OCI-LY7 (cell line): Measurements from ENCODE around the gene IL11. TPM values are rescaled to one million over a fixed set of nuclear protein-coding genes. Genes with fewer than 3 reads are reported as not detected.

Experiments
- BruUV-seq: library from RNA; stranded (reverse); fragments of 400-500 nt; replicated peaks from 2 replicates; lab custom pipeline; 2021; lab: Mats Ljungman, UMichigan
- CTCF ChIA-PET: fragments of 300-600 bp; sonication (Branson Sonifier 250); formaldehyde crosslinking; loops from one replicate; lab custom pipeline; 2022; ENCODE audit warnings: antibody characterized with exemption; ENCODE audit not compliant: unreplicated experiment; lab: Charles Lee
- POLR2A ChIA-PET: fragments of 300-600 bp; sonication (Branson Sonifier 250); formaldehyde crosslinking; loops from one replicate; lab custom pipeline; 2022; ENCODE audit warnings: antibody characterized with exemption; lab: Charles Lee
- DNase-seq: peaks from one replicate; pipeline ENCODE4 v3.0.0-alpha.2; 2015; ENCODE audit warnings: low spot score
- H2AFZ ChIP-seq: fragments of 200-600 bp; sonication (generic), shearing (Covaris generic); 2 replicates; pipeline ENCODE4 v1.6.1; 2014; ENCODE audit warnings: mild to moderate bottlenecking, antibody characterized with exemption, low read length, moderate library complexity
- H3K27ac ChIP-seq: fragments of 200-600 bp; sonication (generic); 2 replicates; pipeline ENCODE4 v1.5.1; 2014; ENCODE audit warnings: mixed run types, low read depth, mild to moderate bottlenecking, moderate library complexity, low read length, inconsistent platforms; ENCODE audit not compliant: poor library complexity, severe bottlenecking
- H3K36me3 ChIP-seq: fragments of 200-600 bp; sonication (generic); 2 replicates; pipeline ENCODE4 v1.6.1; 2014; ENCODE audit warnings: mild to moderate bottlenecking, antibody characterized with exemption, low read length, moderate library complexity, mixed read lengths; ENCODE audit not compliant: insufficient read depth
- H3K4me1 ChIP-seq: fragments of 200-600 bp; sonication (generic); 2 replicates; pipeline ENCODE4 v1.5.1; 2014; ENCODE audit warnings: mild to moderate bottlenecking, low read length; ENCODE audit not compliant: insufficient read depth, poor library complexity, severe bottlenecking
- H3K4me2 ChIP-seq: fragments of 200-600 bp; sonication (generic); 2 replicates; pipeline ENCODE4 v1.6.1; 2014; ENCODE audit warnings: mild to moderate bottlenecking, low read length
- H3K4me3 ChIP-seq: fragments of 200-600 bp; sonication (generic); 2 replicates; pipeline ENCODE4 v1.5.1; 2014; ENCODE audit warnings: mild to moderate bottlenecking, low read depth, low read length; ENCODE audit not compliant: poor library complexity, severe bottlenecking
- H3K79me2 ChIP-seq: fragments of 200-600 bp; sonication (generic); 2 replicates; pipeline ENCODE4 v1.6.1; 2016; ENCODE audit warnings: low read depth, mild to moderate bottlenecking, low read length, moderate library complexity, mixed read lengths; ENCODE audit not compliant: insufficient read depth
- H3K9me2 ChIP-seq: fragments of 200-600 bp; sonication (generic); 2 replicates; pipeline ENCODE4 v1.6.1; 2016; ENCODE audit warnings: mild to moderate bottlenecking, low read length, mixed read lengths; ENCODE audit not compliant: insufficient read depth
- H3K9me3 ChIP-seq: fragments of 200-600 bp; sonication (generic); 2 replicates; pipeline ENCODE4 v1.6.1; 2014; ENCODE audit warnings: mild to moderate bottlenecking, mixed run types, low read length, mixed read lengths
- H4K20me1 ChIP-seq: fragments of 200-600 bp; sonication (generic); 2 replicates; pipeline ENCODE4 v1.6.1; 2014; ENCODE audit warnings: mild to moderate bottlenecking, antibody characterized with exemption, low read length, moderate library complexity, mixed read lengths; ENCODE audit not compliant: insufficient read depth
- EZH2phosphoT487 ChIP-seq: fragments of 200-600 bp; sonication (generic); IDR thresholded peaks from 2 replicates; pipeline ENCODE4 v1.6.1; 2018; ENCODE audit warnings: low read depth, borderline replicate concordance, mild to moderate bottlenecking, mixed run types, antibody characterized with exemption, low read length, moderate library complexity, mixed read lengths
- intact Hi-C: fragments of 100-400 bp; cut with micrococcal nuclease; formaldehyde crosslinking; loops from one replicate; pipeline ENCODE4 v1.10.0; 2022; ENCODE audit not compliant: unreplicated experiment
- total RNA-seq, 2 experiments: library from RNA; depleted of rRNA in 1 of 2; stranded (reverse); fragments of >200 nt in 1 of 2; shearing (Covaris generic) in 1 of 2; gene quantifications; 2 replicates each; pipeline ENCODE4 v1.2.3, GENCODE V29; 2014 to 2022
- TF ChIP-seq, protein P1 (sequence below): fragments of 200-600 bp; sonication (generic); conservative IDR thresholded peaks from 2 replicates; pipeline ENCODE4 v1.5.1; 2014; ENCODE audit warnings: mild to moderate bottlenecking, antibody characterized with exemption, low read length, moderate library complexity, mixed read lengths

The IL11 gene
- total RNA-seq, 2 experiments from 2014 or later: 0.32 to 0.46 TPM

- H3K4me1 ChIP-seq: peaks cover 36% of the 10 kb centered on the region
- no peak for DNase-seq
Measured at GRCh38 chr19:55389386-55390317, 19.4 kb upstream of the IL11 start.

DNA sequence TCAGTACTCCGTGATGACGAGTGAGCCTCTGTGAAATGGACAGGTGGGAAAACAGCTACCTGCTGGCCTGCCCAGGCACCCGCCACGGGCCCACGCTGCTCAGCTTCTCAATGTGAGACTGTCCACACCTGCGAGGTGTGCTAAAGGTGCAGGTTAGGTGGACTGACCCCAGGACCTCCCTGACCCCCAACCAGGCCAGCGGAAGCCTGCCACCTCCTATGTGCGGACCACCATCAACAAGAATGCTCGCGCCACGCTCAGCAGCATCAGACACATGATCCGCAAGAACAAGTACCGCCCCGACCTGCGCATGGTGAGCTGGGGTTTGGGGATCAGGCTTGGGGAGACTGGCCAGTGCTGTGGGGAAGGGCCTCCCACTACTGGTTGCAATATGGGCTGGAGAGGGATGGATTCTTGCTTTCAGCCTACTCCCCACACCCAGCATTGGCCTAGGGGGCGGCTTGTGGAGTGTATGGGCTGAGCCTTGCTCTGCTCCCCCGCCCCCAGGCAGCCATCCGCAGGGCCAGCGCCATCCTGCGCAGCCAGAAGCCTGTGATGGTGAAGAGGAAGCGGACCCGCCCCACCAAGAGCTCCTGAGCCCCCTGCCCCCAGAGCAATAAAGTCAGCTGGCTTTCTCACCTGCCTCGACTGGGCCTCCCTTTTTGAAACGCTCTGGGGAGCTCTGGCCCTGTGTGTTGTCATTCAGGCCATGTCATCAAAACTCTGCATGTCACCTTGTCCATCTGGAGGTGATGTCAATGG, 17.7 kb upstream of the IL11 start:
- peak overlapping the region; percentile 91 for H3K27ac ChIP-seq
- no TSS peak for BruUV-seq
- no peak for DNase-seq
- ChIA-PET CTCF (interaction anchor here (1.1 kb wide), 1 partner anchor 32 kb away, joined by 3 read pairs; no protein-coding TSS in a partner anchor), POLR2A (no interaction called here)
- TF ChIP-seq, protein P1, sequence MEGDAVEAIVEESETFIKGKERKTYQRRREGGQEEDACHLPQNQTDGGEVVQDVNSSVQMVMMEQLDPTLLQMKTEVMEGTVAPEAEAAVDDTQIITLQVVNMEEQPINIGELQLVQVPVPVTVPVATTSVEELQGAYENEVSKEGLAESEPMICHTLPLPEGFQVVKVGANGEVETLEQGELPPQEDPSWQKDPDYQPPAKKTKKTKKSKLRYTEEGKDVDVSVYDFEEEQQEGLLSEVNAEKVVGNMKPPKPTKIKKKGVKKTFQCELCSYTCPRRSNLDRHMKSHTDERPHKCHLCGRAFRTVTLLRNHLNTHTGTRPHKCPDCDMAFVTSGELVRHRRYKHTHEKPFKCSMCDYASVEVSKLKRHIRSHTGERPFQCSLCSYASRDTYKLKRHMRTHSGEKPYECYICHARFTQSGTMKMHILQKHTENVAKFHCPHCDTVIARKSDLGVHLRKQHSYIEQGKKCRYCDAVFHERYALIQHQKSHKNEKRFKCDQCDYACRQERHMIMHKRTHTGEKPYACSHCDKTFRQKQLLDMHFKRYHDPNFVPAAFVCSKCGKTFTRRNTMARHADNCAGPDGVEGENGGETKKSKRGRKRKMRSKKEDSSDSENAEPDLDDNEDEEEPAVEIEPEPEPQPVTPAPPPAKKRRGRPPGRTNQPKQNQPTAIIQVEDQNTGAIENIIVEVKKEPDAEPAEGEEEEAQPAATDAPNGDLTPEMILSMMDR: no peak
- no peak for TF ChIP-seq EZH2phosphoT487
- H3K4me1 ChIP-seq: peaks cover 45% of the 10 kb centered on the region
- peaks cover 42% of the 10 kb centered on the region for H3K79me2 ChIP-seq
- peak overlapping the region; percentile 98 for H3K4me2 ChIP-seq
- no peak overlapping the region for H2AFZ ChIP-seq
- peaks cover 27% of the 10 kb centered on the region for H4K20me1 ChIP-seq
- H3K36me3 ChIP-seq: peaks cover 58% of the 10 kb centered on the region
- no peaks in the 10 kb centered on the region for H3K9me3 ChIP-seq
- peak overlapping the region; percentile 87 for H3K4me3 ChIP-seq
- no peaks in the 10 kb centered on the region for H3K9me2 ChIP-seq
- intact Hi-C loops: no loop called here

More at GRCh38 chr19:55389386-55390317, 19.4 kb upstream of the IL11 start:
- Histone ChIP-seq H2AFZ (no peak overlapping the region), H3K9me3 (no peaks in the 10 kb centered on the region), H3K4me2 (peak overlapping the region; percentile 98), H3K9me2 (no peaks in the 10 kb centered on the region), H3K79me2 (peaks cover 35% of the 10 kb centered on the region), H3K36me3 (peaks cover 58% of the 10 kb centered on the region), H4K20me1 (peaks cover 27% of the 10 kb centered on the region), H3K27ac (no peak overlapping the region), H3K4me3 (no peak overlapping the region)
- BruUV-seq: no TSS peak
- POLR2A ChIA-PET: no interaction called here
- intact Hi-C loops: no loop called here
- CTCF ChIA-PET: interaction anchor here (1.1 kb wide), 1 partner anchor 34 kb away, joined by 3 read pairs; no protein-coding TSS in a partner anchor
- TF ChIP-seq, protein P1: no peak
- TF ChIP-seq EZH2phosphoT487: no peak
